Measurements from ENCODE around the gene RCBTB1.
"Not testable (repeated sequence)": the region's sequence is repeated elsewhere in the genome, so short reads cannot be mapped to it uniquely, and the experiment has no call there.

RCBTB1 gene

GRCh38 chr13:49585220-49586157 is at the start of gene RCBTB1:
Gene RCBTB1, minus strand, starts transcription at chr13:49585558. Its CDS starts 18,279 bp downstream, at chr13:49567279.
- peak; percentile 97 for DNase-seq (ENCODE audit: low spot score)

GRCh38 chr13:49633710-49634109 is 48.4 kb upstream of the RCBTB1 start:
- DNase-seq (ENCODE audit: low spot score): no peak

- no peak for DNase-seq (ENCODE audit: low spot score)
Observed at GRCh38 chr13:49632156-49632555, 46.8 kb upstream of the RCBTB1 start.

GRCh38 chr13:49630580-49630979 is 45.2 kb upstream of the RCBTB1 start:
- DNase-seq (ENCODE audit: low spot score): no peak

GRCh38 chr13:49629947-49630346 is 44.6 kb upstream of the RCBTB1 start:
- DNase-seq (ENCODE audit: low spot score): no peak

GRCh38 chr13:49629196-49629938 is 44.0 kb upstream of the RCBTB1 start:
- no peak for DNase-seq (ENCODE audit: low spot score)

- no peak for DNase-seq (ENCODE audit: low spot score)
Observed at GRCh38 chr13:49627831-49628652, 42.7 kb upstream of the RCBTB1 start, which contains the start of gene ARL11. Gene ARL11, plus strand, starts transcription at chr13:49628507. Its CDS starts 1,941 bp downstream, at chr13:49630448.

- no peak for DNase-seq (ENCODE audit: low spot score)
Observed at GRCh38 chr13:49625392-49626079, 40.2 kb upstream of the RCBTB1 start.

GRCh38 chr13:49624229-49624628 is 38.9 kb upstream of the RCBTB1 start:
- no peak for DNase-seq (ENCODE audit: low spot score)

GRCh38 chr13:49622174-49622946 is 37.0 kb upstream of the RCBTB1 start:
- no peak for DNase-seq (ENCODE audit: low spot score)

- DNase-seq (ENCODE audit: low spot score): no peak
Observed at GRCh38 chr13:49620170-49620621, 34.8 kb upstream of the RCBTB1 start.

- DNase-seq (ENCODE audit: low spot score): no peak
Observed at GRCh38 chr13:49616676-49617065, 31.3 kb upstream of the RCBTB1 start.

GRCh38 chr13:49615836-49616675 is 30.7 kb upstream of the RCBTB1 start:
- DNase-seq (ENCODE audit: low spot score): no peak

- not testable (repeated sequence) for DNase-seq (ENCODE audit: low spot score)
Observed at GRCh38 chr13:49612042-49612441, 26.7 kb upstream of the RCBTB1 start.

GRCh38 chr13:49610176-49610575 is 24.8 kb upstream of the RCBTB1 start:
- no peak for DNase-seq (ENCODE audit: low spot score)

GRCh38 chr13:49608651-49609331 is 23.4 kb upstream of the RCBTB1 start:
- no peak for DNase-seq (ENCODE audit: low spot score)

GRCh38 chr13:49607761-49608160 is 22.4 kb upstream of the RCBTB1 start:
- DNase-seq (ENCODE audit: low spot score): no peak

GRCh38 chr13:49606747-49607648 is 21.6 kb upstream of the RCBTB1 start:
- DNase-seq (ENCODE audit: low spot score): peak; percentile 85
